Measurements from ENCODE around the gene LCN6. TPM values are rescaled to one million over a fixed set of nuclear protein-coding genes. Genes with fewer than 3 reads are reported as not detected.

Gene LCN6
- total and polyA plus RNA-seq, 9 of the 15 experiments (the other 6 are each of a cell fraction or from before 2014, with no cell fraction given): 0.10 to 0.45 (median 0.37) TPM; not detected in 5

- TF ChIP-seq ZMIZ1 (IDR thresholded peaks at IDR 0.05; ENCODE audit: low read depth in 2 of 2, low read length in 2 of 2): no peak
- no peak for TF ChIP-seq ETS2 (tag; IDR thresholded peaks at IDR 0.05; ENCODE audit: borderline replicate concordance, poor library complexity, severe bottlenecking)
- TF ChIP-seq, protein P1, sequence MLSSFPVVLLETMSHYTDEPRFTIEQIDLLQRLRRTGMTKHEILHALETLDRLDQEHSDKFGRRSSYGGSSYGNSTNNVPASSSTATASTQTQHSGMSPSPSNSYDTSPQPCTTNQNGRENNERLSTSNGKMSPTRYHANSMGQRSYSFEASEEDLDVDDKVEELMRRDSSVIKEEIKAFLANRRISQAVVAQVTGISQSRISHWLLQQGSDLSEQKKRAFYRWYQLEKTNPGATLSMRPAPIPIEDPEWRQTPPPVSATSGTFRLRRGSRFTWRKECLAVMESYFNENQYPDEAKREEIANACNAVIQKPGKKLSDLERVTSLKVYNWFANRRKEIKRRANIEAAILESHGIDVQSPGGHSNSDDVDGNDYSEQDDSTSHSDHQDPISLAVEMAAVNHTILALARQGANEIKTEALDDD (IDR thresholded peaks at IDR 0.05): no peak
- no peak for TF ChIP-seq ZNF239 (CRISPR knock-in tag; IDR thresholded peaks at IDR 0.05)
- no peak for TF ChIP-seq KLF10 (CRISPR knock-in tag; IDR thresholded peaks at IDR 0.05)
- TF ChIP-seq ATF1 (CRISPR knock-in tag; IDR thresholded peaks at IDR 0.05): no peak
- no peak for TF ChIP-seq ATF1 (tag; IDR thresholded peaks at IDR 0.05)
- TF ChIP-seq, protein P2, sequence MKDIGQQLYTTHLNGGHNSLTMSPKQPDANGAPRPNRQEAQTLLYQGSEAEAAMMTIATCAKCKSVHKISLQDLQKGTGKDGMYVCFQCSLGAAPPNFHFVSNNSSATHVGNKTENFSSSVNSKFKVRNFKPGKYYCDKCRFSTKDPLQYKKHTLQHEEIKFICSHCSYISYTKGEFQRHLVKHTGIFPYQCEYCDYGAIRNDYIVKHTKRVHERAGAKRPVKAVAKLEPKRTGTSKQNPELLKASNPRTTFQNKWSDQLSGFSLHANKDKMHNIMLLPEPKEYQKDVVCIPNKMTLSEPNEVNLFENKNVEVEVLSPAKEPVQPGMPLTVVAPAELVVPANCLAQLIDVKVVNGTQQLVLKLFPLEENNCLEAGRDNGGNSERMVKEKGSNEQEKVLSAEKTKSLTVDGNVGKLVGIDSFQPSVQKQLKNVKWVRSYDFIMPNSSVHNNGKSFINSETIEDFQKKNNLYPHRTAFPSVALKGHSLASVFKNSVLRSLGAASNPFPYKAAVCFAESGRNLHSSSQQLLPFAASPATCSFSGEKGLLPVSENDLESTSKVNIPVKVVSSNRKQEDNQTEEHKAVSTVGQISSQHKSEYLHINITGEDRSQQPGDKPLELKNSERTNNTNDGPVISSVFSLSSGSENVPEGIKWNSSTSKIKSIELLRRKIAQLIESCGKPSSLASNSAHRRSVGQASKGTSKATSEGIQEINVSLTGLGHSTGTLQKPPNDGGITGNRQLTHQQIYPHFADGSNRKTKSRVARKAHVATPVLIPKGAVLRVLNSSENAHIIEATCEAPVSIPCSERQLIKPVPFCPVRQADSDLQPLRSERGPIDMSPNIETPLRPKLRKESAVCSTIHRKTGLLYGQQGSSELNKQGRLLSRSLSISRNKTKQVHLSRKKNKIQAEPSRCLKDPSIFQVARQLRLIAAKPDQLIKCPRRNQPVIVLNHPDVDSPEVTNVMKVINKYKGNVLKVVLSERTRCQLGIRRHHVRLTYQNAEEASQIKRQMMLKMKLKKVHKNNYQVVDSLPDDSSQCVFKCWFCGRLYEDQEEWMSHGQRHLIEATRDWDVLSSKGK (CRISPR knock-in tag; IDR thresholded peaks at IDR 0.05): no peak
- TF ChIP-seq, protein P3, sequence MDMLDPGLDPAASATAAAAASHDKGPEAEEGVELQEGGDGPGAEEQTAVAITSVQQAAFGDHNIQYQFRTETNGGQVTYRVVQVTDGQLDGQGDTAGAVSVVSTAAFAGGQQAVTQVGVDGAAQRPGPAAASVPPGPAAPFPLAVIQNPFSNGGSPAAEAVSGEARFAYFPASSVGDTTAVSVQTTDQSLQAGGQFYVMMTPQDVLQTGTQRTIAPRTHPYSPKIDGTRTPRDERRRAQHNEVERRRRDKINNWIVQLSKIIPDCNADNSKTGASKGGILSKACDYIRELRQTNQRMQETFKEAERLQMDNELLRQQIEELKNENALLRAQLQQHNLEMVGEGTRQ (CRISPR knock-in tag; IDR thresholded peaks at IDR 0.05): peak; percentile 44; the same call in 1 of the 2 replicates
- TF ChIP-seq MED1 (CRISPR knock-in tag; IDR thresholded peaks at IDR 0.05; ENCODE audit: borderline replicate concordance): no peak
- TF ChIP-seq CREB1 (IDR thresholded peaks at IDR 0.05): no peak
- peak; percentile 48; the same call in 1 of the 2 replicates for TF ChIP-seq CREB1 (CRISPR knock-in tag; IDR thresholded peaks at IDR 0.05)
- no peak for TF ChIP-seq ZNF232 (CRISPR knock-in tag; IDR thresholded peaks at IDR 0.05)
- TF ChIP-seq ZNF384 (IDR thresholded peaks at IDR 0.05; ENCODE audit: low read depth, low read length): no peak
- TF ChIP-seq TRIM25 (IDR thresholded peaks at IDR 0.05; ENCODE audit: borderline replicate concordance): no peak
- no peak for TF ChIP-seq PRPF4 (IDR thresholded peaks at IDR 0.05; ENCODE audit: insufficient read depth, low read depth, low read length, poor library complexity, severe bottlenecking)
- TF ChIP-seq SETDB1 (IDR thresholded peaks at IDR 0.05; ENCODE audit: low read length): no peak
Observed at GRCh38 chr9:136790640-136791515, 42.6 kb upstream of the LCN6 start, which contains the start of gene TMEM141 (continued).

Data from K562 (cell line).